ENCODE results near the gene DIO3.

- TF ChIP-seq CTCF (IDR thresholded peaks at IDR 0.05) (no peak), ZFX (IDR thresholded peaks at IDR 0.05; ENCODE audit: borderline replicate concordance) (no peak)
Observed at GRCh38 chr14:101520621-101521472, 40.4 kb upstream of the DIO3 start.
